Activated gamma-delta T cell treated with anti-CD3 and anti-CD28 coated beads, Interleukin-2, amount 50 U/mL, for 16 hours (primary cell): ENCODE results near the gene CACNA2D4.
A peak's percentile ranks its signal among the peaks of the same experiment; 100 is the strongest.

Experiments used
- DNase-seq: peaks from one replicate; pipeline ENCODE4 v3.0.0-alpha.2; 2020; ENCODE audit warnings: low read depth

The CACNA2D4 gene

GRCh38 chr12:1800401-1801302 is 117.8 kb downstream of the CACNA2D4 start:
- DNase-seq = no peak

- no peak for DNase-seq
These were observed 118.5 kb downstream of the CACNA2D4 start for GRCh38 chr12:1799882-1800400.

GRCh38 chr12:1799051-1799881 is 119.2 kb downstream of the CACNA2D4 start:
- DNase-seq = no peak

GRCh38 chr12:1798641-1799020 is 119.8 kb downstream of the CACNA2D4 start:
- no peak for DNase-seq

- no peak for DNase-seq
These were observed 120.3 kb downstream of the CACNA2D4 start for GRCh38 chr12:1797991-1798640.

- DNase-seq = peak; percentile 34
These were observed 121.2 kb downstream of the CACNA2D4 start for GRCh38 chr12:1797011-1797901.

GRCh38 chr12:1796515-1797010 is 121.9 kb downstream of the CACNA2D4 start:
- DNase-seq = peak; percentile 20

- DNase-seq = peak; percentile 90
These were observed 122.5 kb downstream of the CACNA2D4 start for GRCh38 chr12:1795785-1796514.

- no peak for DNase-seq
These were observed 123.1 kb downstream of the CACNA2D4 start for GRCh38 chr12:1795221-1795784.

- DNase-seq = no peak
These were observed 123.9 kb downstream of the CACNA2D4 start for GRCh38 chr12:1794440-1795090.

- DNase-seq = no peak
These were observed 124.8 kb downstream of the CACNA2D4 start for GRCh38 chr12:1793426-1794210.

- no peak for DNase-seq
These were observed 126.0 kb downstream of the CACNA2D4 start for GRCh38 chr12:1792406-1792805.

- peak; percentile 44 for DNase-seq
These were observed 127.2 kb downstream of the CACNA2D4 start for GRCh38 chr12:1791104-1791841.

- DNase-seq = no peak
These were observed 128.0 kb downstream of the CACNA2D4 start for GRCh38 chr12:1790444-1790843.

- no peak for DNase-seq
These were observed 130.7 kb downstream of the CACNA2D4 start for GRCh38 chr12:1787714-1788113.

- no peak for DNase-seq
These were observed 136.2 kb downstream of the CACNA2D4 start for GRCh38 chr12:1782215-1782614.

GRCh38 chr12:1781772-1782171 is 136.7 kb downstream of the CACNA2D4 start:
- DNase-seq = no peak

GRCh38 chr12:1779783-1780182 is 138.7 kb downstream of the CACNA2D4 start:
- no peak for DNase-seq
